NT2/D1 (cell line): ENCODE data around the gene UBL5.

Experiments used
- SUZ12 ChIP-seq: IDR thresholded peaks from 2 replicates; pipeline ENCODE4 v1.6.1; 2011; ENCODE audit not compliant: insufficient read length, insufficient read depth; ENCODE audit errors: extremely low read depth
- YY1 ChIP-seq: IDR thresholded peaks from 2 replicates; pipeline ENCODE4 v1.6.1; 2011; ENCODE audit not compliant: insufficient read length, insufficient read depth
- ZNF274 ChIP-seq: IDR thresholded peaks from 2 replicates; pipeline ENCODE4 v1.6.1; 2011; ENCODE audit warnings: mild to moderate bottlenecking, low read depth, low read length

GRCh38 chr19:9877780-9878510 is 50.2 kb downstream of the UBL5 start:
- no peak for TF ChIP-seq ZNF274
- TF ChIP-seq YY1: no peak
- TF ChIP-seq SUZ12: no peak
